Fibroblast of lung (primary cell): ENCODE results near the gene GOLGA5.

Source experiments
- CTCF ChIP-seq, 2 donors: IDR thresholded peaks in 1 of 2; conservative IDR thresholded peaks in 1 of 2; 1 replicate in 1 of 2; 2 replicates in 1 of 2; pipeline ENCODE4 v1.5.1; 2011 to 2012; ENCODE audit warnings: low read length in 2 of 2, control low read depth in 1 of 2, inconsistent platforms in 1 of 2, low read depth in 1 of 2, mild to moderate bottlenecking in 1 of 2
- EZH2 ChIP-seq: IDR thresholded peaks from 2 replicates; pipeline ENCODE4 v1.5.1; 2012; ENCODE audit warnings: low read length, control low read depth, mild to moderate bottlenecking; ENCODE audit errors: missing control alignments

GRCh38 chr14:92884410-92884809, 90.3 kb downstream of the GOLGA5 start:
- TF ChIP-seq CTCF (conservative IDR thresholded peaks at IDR 0.05 in 1 of 2, IDR thresholded peaks at IDR 0.05 in 1 of 2; ENCODE audit: low read depth in 1 of 2, low read length in 2 of 2) (no peak), EZH2 (no peak)
